DMS114 treated with DMSO at 0.1 percent for 48 hours (cell line): Measurements from ENCODE around the gene F9.

Source experiments
- DNase-seq: peaks from one replicate; lab custom pipeline; 2025; ENCODE audit not compliant: unreplicated experiment; lab: John Stamatoyannopoulos, UW

The F9 gene

GRCh38 chrX:139596068-139596467, 65.5 kb downstream of the F9 start:
- DNase-seq, result no peak

- DNase-seq, result no peak
Observed at GRCh38 chrX:139600105-139600504, 69.6 kb downstream of the F9 start.
